H1 (cell line): ENCODE results near the gene SIPA1L2. TPM values are rescaled to one million over a fixed set of nuclear protein-coding genes. Genes with fewer than 3 reads are reported as not detected.

Source experiments
- KDM1A ChIP-seq: fragments of 200-600, 300-600 bp; sonication (generic); IDR thresholded peaks from 2 replicates; pipeline ENCODE4 v1.7.1; 2016; ENCODE audit warnings: mild to moderate bottlenecking, low read length, borderline replicate concordance
- polyA plus RNA-seq, 7 experiments: library from polyadenylated mRNA; depleted of rRNA in 3 of 7; stranded (reverse) in 5 of 7; unstranded in 2 of 7; fragments of >200 nt in 5 of 7; fragments of 200-250 nt in 2 of 7; gene quantifications; 1 replicate in 5 of 7; 2 replicates in 1 of 7; 4 replicates in 1 of 7; pipeline versions ENCODE4 v1.2.1 to v1.2.3, GENCODE V29; 2011 to 2013; ENCODE audit warnings: missing spikeins in 2 of 7, mixed read lengths in 2 of 7
- total RNA-seq: library from RNA; stranded (reverse); fragmentation: NEBNext Ultra II Directional; extraction: Animal tissue kit (Norgen Biotek cat#: 25700); gene quantifications from 2 replicates; pipeline ENCODE4 v1.2.1, GENCODE V29; 2021

Gene SIPA1L2
- total and polyA plus RNA-seq, 2 of the 8 experiments (the other 6 are each of a cell fraction or from before 2014, with no cell fraction given): 7.7 to 13.2 TPM

DNA sequence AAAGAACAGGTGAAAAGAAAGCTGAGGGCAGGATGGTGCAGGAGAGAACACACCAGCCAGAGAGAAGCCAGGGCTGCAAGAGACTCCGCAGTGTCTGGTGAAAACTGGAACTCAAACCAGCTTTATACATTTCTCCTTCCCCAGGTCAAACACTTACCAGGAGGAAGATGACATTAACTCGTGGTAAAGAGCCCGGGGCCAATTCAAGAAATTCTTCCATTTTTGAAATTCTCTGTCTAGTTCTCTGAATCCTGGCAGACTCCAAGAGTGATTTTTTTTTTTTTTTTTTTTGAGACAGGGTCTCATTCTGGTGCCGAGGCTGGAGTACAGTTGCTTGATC, 25.8 kb upstream of the SIPA1L2 start (continued):
- TF ChIP-seq KDM1A: no peak
